ENCODE measurements around the gene SLC7A6. TPM values are rescaled to one million over a fixed set of nuclear protein-coding genes. Genes with fewer than 3 reads are reported as not detected.
A peak's percentile ranks its signal among the peaks of the same experiment; 100 is the strongest.

Gene SLC7A6
- total and polyA plus RNA-seq, 2 of the 13 experiments (the other 11 are each of a cell fraction or from before 2014, with no cell fraction given): 35.8 to 70.8 TPM

DNA sequence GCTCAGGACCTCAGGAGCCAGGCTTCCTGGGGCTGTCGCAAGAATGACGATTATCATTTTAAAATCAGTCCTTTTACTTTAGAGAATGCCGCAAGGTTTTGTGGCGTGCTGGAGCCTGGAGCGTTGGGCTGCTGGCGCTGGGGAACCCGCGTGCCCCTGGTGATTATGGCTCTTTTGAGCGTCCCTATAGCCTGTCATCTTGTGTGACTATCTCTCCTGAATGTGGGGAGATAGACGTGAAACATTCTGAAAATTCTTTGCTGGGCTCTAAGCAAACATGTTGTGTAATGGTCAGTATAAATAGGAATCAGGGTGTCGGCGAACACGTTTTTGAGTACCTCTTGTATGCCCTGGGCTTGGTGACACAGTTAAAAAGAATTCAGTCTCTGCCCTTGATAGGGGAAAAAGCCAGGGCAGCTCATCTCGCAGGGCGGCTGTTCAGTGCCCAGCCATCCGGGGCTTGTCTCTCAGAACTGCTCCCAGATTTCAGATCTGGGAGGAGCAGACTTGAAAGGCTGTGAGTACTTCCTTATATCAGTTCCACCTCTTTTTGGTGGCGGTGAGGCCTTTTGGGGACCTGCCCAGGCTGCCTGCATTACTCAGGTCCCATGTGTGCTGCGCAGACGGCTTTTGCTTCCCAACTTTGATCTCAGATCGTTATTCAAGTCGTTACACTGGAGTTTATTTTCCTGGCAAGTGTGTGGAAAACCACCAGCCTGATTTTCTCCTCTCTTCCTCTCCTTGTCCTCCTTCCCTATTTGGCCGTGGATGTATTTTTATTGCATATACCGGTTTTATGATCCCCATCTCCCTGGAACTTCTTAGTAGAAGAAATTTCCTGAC, 973 bp downstream of the SLC7A6 start (continued):
- TF ChIP-seq, protein P1, sequence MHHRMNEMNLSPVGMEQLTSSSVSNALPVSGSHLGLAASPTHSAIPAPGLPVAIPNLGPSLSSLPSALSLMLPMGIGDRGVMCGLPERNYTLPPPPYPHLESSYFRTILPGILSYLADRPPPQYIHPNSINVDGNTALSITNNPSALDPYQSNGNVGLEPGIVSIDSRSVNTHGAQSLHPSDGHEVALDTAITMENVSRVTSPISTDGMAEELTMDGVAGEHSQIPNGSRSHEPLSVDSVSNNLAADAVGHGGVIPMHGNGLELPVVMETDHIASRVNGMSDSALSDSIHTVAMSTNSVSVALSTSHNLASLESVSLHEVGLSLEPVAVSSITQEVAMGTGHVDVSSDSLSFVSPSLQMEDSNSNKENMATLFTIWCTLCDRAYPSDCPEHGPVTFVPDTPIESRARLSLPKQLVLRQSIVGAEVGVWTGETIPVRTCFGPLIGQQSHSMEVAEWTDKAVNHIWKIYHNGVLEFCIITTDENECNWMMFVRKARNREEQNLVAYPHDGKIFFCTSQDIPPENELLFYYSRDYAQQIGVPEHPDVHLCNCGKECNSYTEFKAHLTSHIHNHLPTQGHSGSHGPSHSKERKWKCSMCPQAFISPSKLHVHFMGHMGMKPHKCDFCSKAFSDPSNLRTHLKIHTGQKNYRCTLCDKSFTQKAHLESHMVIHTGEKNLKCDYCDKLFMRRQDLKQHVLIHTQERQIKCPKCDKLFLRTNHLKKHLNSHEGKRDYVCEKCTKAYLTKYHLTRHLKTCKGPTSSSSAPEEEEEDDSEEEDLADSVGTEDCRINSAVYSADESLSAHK (CRISPR knock-in tag; IDR thresholded peaks at IDR 0.05; ENCODE audit: borderline replicate concordance): no peak
- no peak for TF ChIP-seq JARID2 (CRISPR knock-in tag; IDR thresholded peaks at IDR 0.05; ENCODE audit: insufficient replicate concordance)
- TF ChIP-seq, protein P2, sequence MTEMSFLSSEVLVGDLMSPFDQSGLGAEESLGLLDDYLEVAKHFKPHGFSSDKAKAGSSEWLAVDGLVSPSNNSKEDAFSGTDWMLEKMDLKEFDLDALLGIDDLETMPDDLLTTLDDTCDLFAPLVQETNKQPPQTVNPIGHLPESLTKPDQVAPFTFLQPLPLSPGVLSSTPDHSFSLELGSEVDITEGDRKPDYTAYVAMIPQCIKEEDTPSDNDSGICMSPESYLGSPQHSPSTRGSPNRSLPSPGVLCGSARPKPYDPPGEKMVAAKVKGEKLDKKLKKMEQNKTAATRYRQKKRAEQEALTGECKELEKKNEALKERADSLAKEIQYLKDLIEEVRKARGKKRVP (CRISPR knock-in tag; IDR thresholded peaks at IDR 0.05): peak in 1 of 2 experiments; percentile 75; a peak in 2 of 4 replicates
- TF ChIP-seq DDIT3 (CRISPR knock-in tag; IDR thresholded peaks at IDR 0.05): no peak
- no peak for TF ChIP-seq NPAS2 (CRISPR knock-in tag; IDR thresholded peaks at IDR 0.05; ENCODE audit: borderline replicate concordance)
- peak; percentile 82; the same call in 1 of the 2 replicates for TF ChIP-seq MIXL1 (CRISPR knock-in tag; IDR thresholded peaks at IDR 0.05)
- TF ChIP-seq TBP (CRISPR knock-in tag; IDR thresholded peaks at IDR 0.05): no peak
- peak; percentile 96 for TF ChIP-seq JUND (CRISPR knock-in tag; IDR thresholded peaks at IDR 0.05)
- TF ChIP-seq CBX2 (IDR thresholded peaks at IDR 0.05; ENCODE audit: low read depth, low read length): no peak
- TF ChIP-seq CBX2 (CRISPR knock-in tag; IDR thresholded peaks at IDR 0.05; ENCODE audit: low read depth): no peak
- peak; percentile 53; the same call in 1 of the 2 replicates for TF ChIP-seq CREB1 (IDR thresholded peaks at IDR 0.05)
- no peak; the same call in none of the 2 replicates for TF ChIP-seq CREB1 (CRISPR knock-in tag; IDR thresholded peaks at IDR 0.05)
- TF ChIP-seq ZNF274 (CRISPR knock-in tag; IDR thresholded peaks at IDR 0.05): no peak; the same call in 1 of the 2 replicates
- no peak for TF ChIP-seq FIP1L1 (IDR thresholded peaks at IDR 0.05; ENCODE audit: borderline replicate concordance, insufficient read depth, low read depth, low read length)
- no peak for TF ChIP-seq ZNF879 (CRISPR knock-in tag; IDR thresholded peaks at IDR 0.05)
- no peak for TF ChIP-seq IKZF4 (CRISPR knock-in tag; IDR thresholded peaks at IDR 0.05; ENCODE audit: borderline replicate concordance, low read depth, not compliant biosample characterization)
- 0 out of 2 replicates have a peak, but pooled peaks have one; percentile 6 for TF ChIP-seq REL (CRISPR knock-in tag; conservative IDR thresholded peaks at IDR 0.05)
- TF ChIP-seq ZNF782 (CRISPR knock-in tag; IDR thresholded peaks at IDR 0.05; ENCODE audit: borderline replicate concordance): no peak
- TF ChIP-seq ZNF281 (CRISPR knock-in tag; IDR thresholded peaks at IDR 0.05; ENCODE audit: borderline replicate concordance): peak; percentile 27; the same call in 1 of the 2 replicates
- TF ChIP-seq KMT2B (CRISPR knock-in tag; IDR thresholded peaks at IDR 0.05): peak; percentile 87
- TF ChIP-seq ZNF83 (CRISPR knock-in tag; IDR thresholded peaks at IDR 0.05; ENCODE audit: borderline replicate concordance): no peak
- 0 out of 2 replicates have a peak, but pooled peaks have one; percentile 14 for TF ChIP-seq ZNF383 (CRISPR knock-in tag; IDR thresholded peaks at IDR 0.05; ENCODE audit: borderline replicate concordance)
